Measurements from ENCODE around the gene RPRD1B. TPM values are rescaled to one million over a fixed set of nuclear protein-coding genes. Genes with fewer than 3 reads are reported as not detected.
A peak's percentile ranks its signal among the peaks of the same experiment; 100 is the strongest.

The RPRD1B gene
- total RNA-seq, 4 donors from 2014 or later = 15.2 to 25.9 (median 23.6) TPM

DNA sequence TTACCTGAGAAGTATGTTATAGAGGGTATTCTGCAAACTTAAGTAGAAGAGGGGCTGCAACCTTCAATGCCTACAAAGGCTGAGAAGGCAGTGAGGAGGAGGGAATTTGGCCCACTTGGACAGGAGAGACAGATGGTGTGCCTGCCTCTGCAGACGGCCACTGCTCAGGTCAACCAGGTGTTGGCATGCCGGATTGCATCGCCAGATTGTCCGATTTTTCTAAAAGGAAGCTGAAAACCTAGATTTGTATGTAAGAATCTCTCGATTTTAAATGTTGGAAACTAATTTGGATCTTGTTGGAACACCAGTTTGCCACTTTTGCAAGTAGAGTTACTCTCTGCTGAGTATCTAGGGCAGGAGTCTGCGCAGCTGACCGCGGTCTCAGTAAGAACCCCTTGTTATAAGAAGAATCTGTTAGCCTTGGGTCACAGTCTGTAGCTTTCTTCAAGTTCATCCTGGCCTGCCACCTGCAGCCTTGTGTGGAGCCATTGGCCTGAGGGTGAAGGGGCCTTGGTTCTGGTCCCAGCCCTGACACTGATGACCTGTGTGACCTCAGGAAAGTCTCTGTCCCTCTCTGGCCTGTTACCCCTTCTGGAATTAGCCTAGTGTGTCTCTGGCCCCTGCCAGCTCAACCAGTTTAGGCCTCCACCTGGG is 77.1 kb downstream of the RPRD1B start:
- H3K9me3 ChIP-seq = no peaks in the 10 kb centered on the region
- H3K27me3 ChIP-seq = no peaks in the 10 kb centered on the region
- no peak overlapping the region for H3K4me3 ChIP-seq
- peaks cover 0 to 24% (median 15%) of the 10 kb centered on the region in 3 donors for H3K4me1 ChIP-seq
- WGBS, 2 donors = 93 to 97% methylated on average over 8 of the region's 8 CpGs
- no peak for DNase-seq
- intact Hi-C loops (cut with DNase I) = no loop called here
- TF ChIP-seq, protein P1, sequence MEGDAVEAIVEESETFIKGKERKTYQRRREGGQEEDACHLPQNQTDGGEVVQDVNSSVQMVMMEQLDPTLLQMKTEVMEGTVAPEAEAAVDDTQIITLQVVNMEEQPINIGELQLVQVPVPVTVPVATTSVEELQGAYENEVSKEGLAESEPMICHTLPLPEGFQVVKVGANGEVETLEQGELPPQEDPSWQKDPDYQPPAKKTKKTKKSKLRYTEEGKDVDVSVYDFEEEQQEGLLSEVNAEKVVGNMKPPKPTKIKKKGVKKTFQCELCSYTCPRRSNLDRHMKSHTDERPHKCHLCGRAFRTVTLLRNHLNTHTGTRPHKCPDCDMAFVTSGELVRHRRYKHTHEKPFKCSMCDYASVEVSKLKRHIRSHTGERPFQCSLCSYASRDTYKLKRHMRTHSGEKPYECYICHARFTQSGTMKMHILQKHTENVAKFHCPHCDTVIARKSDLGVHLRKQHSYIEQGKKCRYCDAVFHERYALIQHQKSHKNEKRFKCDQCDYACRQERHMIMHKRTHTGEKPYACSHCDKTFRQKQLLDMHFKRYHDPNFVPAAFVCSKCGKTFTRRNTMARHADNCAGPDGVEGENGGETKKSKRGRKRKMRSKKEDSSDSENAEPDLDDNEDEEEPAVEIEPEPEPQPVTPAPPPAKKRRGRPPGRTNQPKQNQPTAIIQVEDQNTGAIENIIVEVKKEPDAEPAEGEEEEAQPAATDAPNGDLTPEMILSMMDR (IDR thresholded peaks at IDR 0.05) = no peak
- TF ChIP-seq POLR2A (IDR thresholded peaks at IDR 0.05) = no peak
- H3K36me3 ChIP-seq = no peaks in the 10 kb centered on the region
- H3K27ac ChIP-seq = peak overlapping the region in 3 of 4 donors; percentile 62 to 84 (median 78)

DNA sequence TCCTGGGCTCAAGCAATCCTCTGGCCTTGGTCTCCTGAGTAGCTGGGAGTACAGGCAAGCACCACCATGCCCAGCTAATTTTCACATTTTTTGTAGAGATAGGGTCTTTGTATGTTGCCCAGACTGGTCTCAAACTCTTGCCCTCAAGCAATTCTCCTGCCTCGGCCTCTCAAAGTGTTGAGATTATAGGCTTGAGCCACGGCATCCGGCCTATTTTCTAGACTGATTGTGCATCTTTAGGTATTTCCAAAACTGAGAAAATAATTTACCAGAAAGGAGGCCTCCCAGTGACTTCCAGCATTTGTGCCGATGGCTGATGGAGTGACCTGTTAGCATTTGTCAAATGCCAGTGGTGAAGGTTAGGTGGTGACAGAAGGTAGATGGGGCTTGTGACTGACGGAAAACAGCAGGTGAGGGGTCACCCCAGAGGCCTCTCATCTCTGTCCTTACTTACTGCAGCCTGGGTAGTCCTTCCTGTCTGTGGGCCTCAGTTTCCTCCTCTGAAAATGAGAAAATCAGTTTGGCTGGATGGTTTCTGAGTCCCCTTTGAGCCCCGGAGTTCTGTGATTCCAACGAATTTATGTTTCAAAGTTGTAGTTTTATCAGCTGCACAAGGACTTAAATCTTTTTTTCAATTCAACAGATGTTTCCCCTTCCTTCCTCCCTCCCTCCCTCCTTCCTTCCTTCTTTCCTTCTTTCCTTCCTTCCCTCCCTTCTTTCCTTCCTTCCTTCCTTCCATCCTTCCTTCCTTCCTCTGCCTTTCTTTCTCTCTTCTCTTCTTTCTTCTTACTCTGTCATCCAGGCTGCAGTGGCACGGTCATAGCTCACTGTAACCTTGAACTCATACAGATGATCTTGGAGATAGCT is 78.1 kb downstream of the RPRD1B start:
- TF ChIP-seq, protein P1 (IDR thresholded peaks at IDR 0.05) = no peak
- TF ChIP-seq POLR2A (IDR thresholded peaks at IDR 0.05) = no peak
- Histone ChIP-seq H3K4me1 (peaks cover 0 to 24% (median 15%) of the 10 kb centered on the region in 3 donors), H3K27ac (peak overlapping the region in 1 of 4 donors; percentile 78), H3K9me3 (no peaks in the 10 kb centered on the region), H3K36me3 (no peaks in the 10 kb centered on the region), H3K27me3 (no peaks in the 10 kb centered on the region), H3K4me3 (no peak overlapping the region)
- WGBS, 2 donors = 83 to 86% methylated on average over 8 of the region's 8 CpGs
- DNase-seq = no peak
- intact Hi-C loops (cut with DNase I) = no loop called here

DNA sequence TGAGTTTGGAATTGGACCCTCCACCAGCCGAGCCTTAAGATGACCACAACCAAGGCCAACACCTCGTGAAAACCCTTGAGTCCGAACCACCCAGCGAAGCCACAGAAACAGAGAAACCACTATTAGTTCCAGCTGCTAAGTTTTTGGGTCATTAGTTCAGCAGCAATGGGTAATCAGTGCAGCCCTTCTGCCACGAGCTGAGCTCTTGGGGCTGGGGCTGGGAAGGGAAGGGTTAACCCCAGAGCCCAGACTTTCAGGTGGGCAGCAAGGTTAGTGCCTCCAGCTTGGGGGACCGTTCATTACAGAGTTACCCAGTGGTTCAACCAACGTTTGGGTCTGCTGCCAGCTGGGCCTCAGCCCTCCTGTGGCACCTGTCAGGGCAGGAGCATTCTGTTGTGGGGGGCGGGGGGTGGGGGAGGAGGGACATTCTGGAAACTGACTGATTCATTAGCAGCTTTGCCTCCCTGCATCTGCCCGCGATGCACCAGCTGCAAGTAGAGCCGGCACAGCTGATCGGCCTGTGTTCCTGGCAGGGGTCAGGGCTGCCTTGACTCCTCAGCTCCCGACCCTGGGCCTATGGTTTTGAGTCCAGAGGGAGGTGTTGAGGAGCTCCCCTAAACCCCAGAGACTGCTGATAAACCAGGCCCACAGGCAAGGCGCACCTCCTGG is 78.8 kb downstream of the RPRD1B start:
- Histone ChIP-seq H3K27me3 (no peaks in the 10 kb centered on the region), H3K4me3 (no peak overlapping the region), H3K27ac (no peak overlapping the region), H3K36me3 (no peaks in the 10 kb centered on the region), H3K9me3 (no peaks in the 10 kb centered on the region), H3K4me1 (peaks cover 0 to 24% (median 15%) of the 10 kb centered on the region in 3 donors)
- intact Hi-C loops (cut with DNase I) = no loop called here
- WGBS, 2 donors = 82 to 98% methylated on average over 4 to 11 of the region's 14 CpGs
- no peak for DNase-seq
- no peak for TF ChIP-seq POLR2A (IDR thresholded peaks at IDR 0.05)
- TF ChIP-seq, protein P1 (IDR thresholded peaks at IDR 0.05) = no peak

DNA sequence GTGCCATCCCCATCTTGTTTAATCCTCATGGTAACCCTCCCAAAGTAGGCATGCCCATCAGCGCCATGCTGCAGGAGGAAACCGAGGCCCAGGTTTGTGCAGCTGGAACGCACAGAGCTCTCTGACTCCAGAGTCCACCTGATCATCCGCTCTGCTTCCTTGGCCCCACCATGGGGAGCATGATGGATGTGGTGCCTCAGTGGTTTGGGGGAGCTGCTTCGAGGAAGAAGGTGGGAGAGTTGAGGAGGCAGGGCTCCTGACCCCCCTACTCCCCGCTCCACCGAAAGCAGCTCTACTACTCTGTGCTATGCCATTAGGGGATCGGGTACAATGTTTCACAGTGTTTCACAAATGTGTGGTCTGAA is 79.4 kb downstream of the RPRD1B start:
- Histone ChIP-seq H3K4me3 (no peak overlapping the region), H3K27ac (no peak overlapping the region), H3K27me3 (no peaks in the 10 kb centered on the region), H3K36me3 (no peaks in the 10 kb centered on the region), H3K4me1 (peaks cover 0 to 24% (median 15%) of the 10 kb centered on the region in 3 donors), H3K9me3 (no peaks in the 10 kb centered on the region)
- no peak for TF ChIP-seq POLR2A (IDR thresholded peaks at IDR 0.05)
- TF ChIP-seq, protein P1 (IDR thresholded peaks at IDR 0.05) = no peak
- intact Hi-C loops (cut with DNase I) = no loop called here
- DNase-seq = no peak
- 83 to 87% methylated on average over 1 to 3 of the region's 8 CpGs for WGBS, 2 donors

All from esophagus squamous epithelium (tissue), 5 donors.